ENCODE data around the gene AP4S1. TPM values are rescaled to one million over a fixed set of nuclear protein-coding genes. Genes with fewer than 3 reads are reported as not detected.

The AP4S1 gene
- total RNA-seq, 1 donor from 2014 or later, result 6.3 TPM

DNA sequence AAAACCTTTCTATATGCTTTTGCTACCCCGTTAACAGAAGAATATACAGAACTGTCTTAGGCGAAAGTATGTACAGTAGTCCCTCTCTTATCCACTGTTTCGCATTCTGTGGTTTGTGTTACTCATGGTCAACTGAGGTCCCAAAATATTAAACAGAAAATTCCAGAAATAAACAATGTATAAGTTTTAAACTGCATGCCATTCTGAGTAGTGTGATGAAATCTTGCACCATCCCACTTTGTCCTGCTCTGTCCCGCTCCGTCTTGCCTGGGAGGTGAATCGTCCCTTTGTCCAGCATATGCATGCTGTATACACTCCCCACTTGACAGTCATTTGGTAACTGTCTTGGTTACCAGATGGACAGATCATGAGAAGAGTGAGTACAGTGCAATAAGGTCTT is 70.8 kb downstream of the AP4S1 start:
- Mint-ChIP-seq H3K36me3 (ENCODE audit: unreplicated experiment) (peaks cover 34% of the 10 kb centered on the region), H3K4me3 (ENCODE audit: unreplicated experiment) (no peak overlapping the region), H3K27ac (ENCODE audit: unreplicated experiment) (no peak overlapping the region), H3K9me3 (ENCODE audit: unreplicated experiment) (no peaks in the 10 kb centered on the region), H3K27me3 (ENCODE audit: unreplicated experiment) (no peaks in the 10 kb centered on the region), H3K4me1 (ENCODE audit: unreplicated experiment) (peaks cover 7% of the 10 kb centered on the region)
- TF ChIP-seq, protein P1, sequence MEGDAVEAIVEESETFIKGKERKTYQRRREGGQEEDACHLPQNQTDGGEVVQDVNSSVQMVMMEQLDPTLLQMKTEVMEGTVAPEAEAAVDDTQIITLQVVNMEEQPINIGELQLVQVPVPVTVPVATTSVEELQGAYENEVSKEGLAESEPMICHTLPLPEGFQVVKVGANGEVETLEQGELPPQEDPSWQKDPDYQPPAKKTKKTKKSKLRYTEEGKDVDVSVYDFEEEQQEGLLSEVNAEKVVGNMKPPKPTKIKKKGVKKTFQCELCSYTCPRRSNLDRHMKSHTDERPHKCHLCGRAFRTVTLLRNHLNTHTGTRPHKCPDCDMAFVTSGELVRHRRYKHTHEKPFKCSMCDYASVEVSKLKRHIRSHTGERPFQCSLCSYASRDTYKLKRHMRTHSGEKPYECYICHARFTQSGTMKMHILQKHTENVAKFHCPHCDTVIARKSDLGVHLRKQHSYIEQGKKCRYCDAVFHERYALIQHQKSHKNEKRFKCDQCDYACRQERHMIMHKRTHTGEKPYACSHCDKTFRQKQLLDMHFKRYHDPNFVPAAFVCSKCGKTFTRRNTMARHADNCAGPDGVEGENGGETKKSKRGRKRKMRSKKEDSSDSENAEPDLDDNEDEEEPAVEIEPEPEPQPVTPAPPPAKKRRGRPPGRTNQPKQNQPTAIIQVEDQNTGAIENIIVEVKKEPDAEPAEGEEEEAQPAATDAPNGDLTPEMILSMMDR (IDR thresholded peaks at IDR 0.05), result no peak
- no peak for DNase-seq (ENCODE audit: extremely low spot score, unreplicated experiment)

DNA sequence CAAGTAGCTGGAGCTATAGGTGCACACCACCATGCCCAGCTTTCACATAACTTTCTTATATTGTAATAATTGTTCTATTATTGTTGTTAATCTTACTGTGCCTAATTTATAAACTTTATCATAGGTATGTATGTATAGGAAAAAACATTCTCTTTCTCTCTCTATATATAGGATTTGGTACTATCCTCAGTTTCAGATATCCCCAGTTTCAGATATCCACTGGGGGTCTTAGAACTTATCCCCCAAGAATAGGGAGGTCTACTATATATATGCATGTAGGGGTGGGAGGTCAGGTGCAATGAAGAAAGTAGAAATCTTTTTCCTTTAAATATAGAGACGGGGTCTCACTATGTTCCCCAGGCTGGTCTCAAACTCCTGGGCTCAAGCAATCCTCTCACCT is 71.6 kb downstream of the AP4S1 start:
- TF ChIP-seq, protein P1 (IDR thresholded peaks at IDR 0.05), result no peak
- no peak for DNase-seq (ENCODE audit: extremely low spot score, unreplicated experiment)
- Mint-ChIP-seq H3K9me3 (ENCODE audit: unreplicated experiment) (no peaks in the 10 kb centered on the region), H3K4me1 (ENCODE audit: unreplicated experiment) (no peaks in the 10 kb centered on the region), H3K27me3 (ENCODE audit: unreplicated experiment) (no peaks in the 10 kb centered on the region), H3K36me3 (ENCODE audit: unreplicated experiment) (peaks cover 40% of the 10 kb centered on the region), H3K4me3 (ENCODE audit: unreplicated experiment) (no peak overlapping the region), H3K27ac (ENCODE audit: unreplicated experiment) (no peak overlapping the region)

DNA sequence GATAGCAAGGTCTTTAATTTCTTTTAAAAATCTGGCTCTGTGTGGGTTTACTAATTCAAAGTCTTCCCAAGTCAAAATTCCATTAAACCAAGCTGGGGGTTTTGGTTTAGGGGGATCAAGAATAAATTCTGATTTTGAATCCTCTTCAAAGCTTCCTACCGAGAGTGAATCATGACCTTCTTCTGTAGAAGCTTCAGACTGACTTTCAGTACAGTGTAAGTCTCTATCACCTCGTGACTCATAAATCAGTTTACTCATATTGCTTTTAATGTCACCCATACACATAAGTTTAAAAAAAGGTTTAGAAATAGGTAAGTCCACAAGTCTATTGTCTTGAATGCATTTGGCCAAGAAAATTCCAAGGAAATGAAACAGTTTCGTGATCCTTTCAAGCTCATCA is 81.3 kb downstream of the AP4S1 start:
- H3K36me3 Mint-ChIP-seq (ENCODE audit: unreplicated experiment), result peaks cover 60% of the 10 kb centered on the region

DNA sequence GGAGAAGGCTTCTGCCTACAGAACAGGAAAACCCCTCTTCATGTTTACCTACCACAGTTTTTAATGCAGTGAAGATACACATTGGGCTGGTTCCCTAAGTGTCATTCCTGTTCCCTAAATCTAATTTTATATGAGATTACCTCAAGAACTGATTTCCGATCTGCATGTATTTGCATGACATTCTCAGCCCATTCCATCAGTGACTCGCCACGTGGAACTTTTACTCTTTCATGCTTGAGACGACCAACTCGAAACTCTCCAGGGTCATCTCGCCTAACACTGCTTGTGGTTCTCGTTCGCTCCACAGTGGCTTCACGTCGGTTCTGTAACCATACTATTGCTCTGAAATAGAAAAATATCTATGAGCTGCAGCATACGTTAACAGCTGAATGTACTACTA is 83.8 kb downstream of the AP4S1 start:
- no peaks in the 10 kb centered on the region for H3K27me3 Mint-ChIP-seq (ENCODE audit: unreplicated experiment)
- H3K27ac Mint-ChIP-seq (ENCODE audit: unreplicated experiment), result no peak overlapping the region
- no peaks in the 10 kb centered on the region for H3K9me3 Mint-ChIP-seq (ENCODE audit: unreplicated experiment)
- peaks cover 55% of the 10 kb centered on the region for H3K36me3 Mint-ChIP-seq (ENCODE audit: unreplicated experiment)
- TF ChIP-seq, protein P1 (IDR thresholded peaks at IDR 0.05), result no peak
- DNase-seq (ENCODE audit: extremely low spot score, unreplicated experiment), result no peak
- no peaks in the 10 kb centered on the region for H3K4me1 Mint-ChIP-seq (ENCODE audit: unreplicated experiment)
- H3K4me3 Mint-ChIP-seq (ENCODE audit: unreplicated experiment), result no peak overlapping the region

More for the DNA sequence above, 81.3 kb downstream of the AP4S1 start:
- DNase-seq (ENCODE audit: extremely low spot score, unreplicated experiment), result no peak
- Mint-ChIP-seq H3K4me1 (ENCODE audit: unreplicated experiment) (no peaks in the 10 kb centered on the region), H3K27me3 (ENCODE audit: unreplicated experiment) (no peaks in the 10 kb centered on the region), H3K9me3 (ENCODE audit: unreplicated experiment) (no peaks in the 10 kb centered on the region), H3K27ac (ENCODE audit: unreplicated experiment) (no peak overlapping the region), H3K4me3 (ENCODE audit: unreplicated experiment) (no peak overlapping the region)
- TF ChIP-seq, protein P1 (IDR thresholded peaks at IDR 0.05), result no peak

DNA sequence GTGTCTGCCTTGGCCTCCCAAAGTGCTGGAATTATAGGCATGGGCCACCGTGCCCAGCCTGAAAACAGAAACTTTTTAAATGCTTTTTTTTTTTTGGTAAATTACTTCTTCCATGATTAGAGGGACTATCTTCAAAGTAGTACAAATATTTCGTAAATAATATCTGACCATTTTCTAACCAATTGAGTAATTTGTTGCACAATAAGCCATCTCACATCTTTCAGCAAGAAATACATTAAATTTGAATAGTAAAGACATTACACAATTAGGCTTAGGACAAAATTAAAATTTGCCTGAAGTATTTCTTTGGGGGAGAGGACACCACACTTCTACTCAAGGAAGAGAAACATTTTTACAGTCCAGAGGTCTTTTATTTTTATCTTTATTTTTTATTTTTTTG is 85.4 kb downstream of the AP4S1 start:
- Mint-ChIP-seq H3K27ac (ENCODE audit: unreplicated experiment) (no peak overlapping the region), H3K9me3 (ENCODE audit: unreplicated experiment) (no peaks in the 10 kb centered on the region), H3K27me3 (ENCODE audit: unreplicated experiment) (no peaks in the 10 kb centered on the region), H3K4me3 (ENCODE audit: unreplicated experiment) (no peak overlapping the region), H3K36me3 (ENCODE audit: unreplicated experiment) (peaks cover 51% of the 10 kb centered on the region), H3K4me1 (ENCODE audit: unreplicated experiment) (no peaks in the 10 kb centered on the region)
- TF ChIP-seq, protein P1 (IDR thresholded peaks at IDR 0.05), result no peak
- DNase-seq (ENCODE audit: extremely low spot score, unreplicated experiment), result no peak
